NCI-H146 (cell line): ENCODE measurements around the gene CPT1C.

Experiments used
- DNase-seq: peaks from one replicate; lab custom pipeline; 2025; lab: John Stamatoyannopoulos, UW

Gene CPT1C

DNA sequence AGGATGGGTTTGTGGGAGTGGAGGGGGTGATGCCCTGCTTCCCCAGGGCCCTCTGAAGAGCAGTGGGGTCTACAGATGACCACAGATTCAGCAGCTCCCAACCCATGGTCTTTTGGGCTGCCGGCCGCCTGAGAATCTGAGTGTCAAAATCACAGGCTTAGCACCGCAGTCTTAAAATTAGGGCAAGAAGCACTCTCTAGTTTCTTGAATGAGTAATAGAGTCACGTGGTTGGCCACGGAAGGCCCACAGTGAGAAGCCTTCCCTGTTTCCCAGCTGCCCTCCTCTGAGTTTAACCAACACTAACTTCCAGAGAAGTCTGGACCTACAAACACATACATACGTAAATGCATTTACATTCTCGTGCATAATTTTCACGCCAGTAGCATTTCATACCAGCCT, 8.6 kb upstream of the CPT1C start:
- DNase-seq, result no peak

GRCh38 chr19:49683814-49684250, 7.1 kb upstream of the CPT1C start:
- DNase-seq, result no peak

DNA sequence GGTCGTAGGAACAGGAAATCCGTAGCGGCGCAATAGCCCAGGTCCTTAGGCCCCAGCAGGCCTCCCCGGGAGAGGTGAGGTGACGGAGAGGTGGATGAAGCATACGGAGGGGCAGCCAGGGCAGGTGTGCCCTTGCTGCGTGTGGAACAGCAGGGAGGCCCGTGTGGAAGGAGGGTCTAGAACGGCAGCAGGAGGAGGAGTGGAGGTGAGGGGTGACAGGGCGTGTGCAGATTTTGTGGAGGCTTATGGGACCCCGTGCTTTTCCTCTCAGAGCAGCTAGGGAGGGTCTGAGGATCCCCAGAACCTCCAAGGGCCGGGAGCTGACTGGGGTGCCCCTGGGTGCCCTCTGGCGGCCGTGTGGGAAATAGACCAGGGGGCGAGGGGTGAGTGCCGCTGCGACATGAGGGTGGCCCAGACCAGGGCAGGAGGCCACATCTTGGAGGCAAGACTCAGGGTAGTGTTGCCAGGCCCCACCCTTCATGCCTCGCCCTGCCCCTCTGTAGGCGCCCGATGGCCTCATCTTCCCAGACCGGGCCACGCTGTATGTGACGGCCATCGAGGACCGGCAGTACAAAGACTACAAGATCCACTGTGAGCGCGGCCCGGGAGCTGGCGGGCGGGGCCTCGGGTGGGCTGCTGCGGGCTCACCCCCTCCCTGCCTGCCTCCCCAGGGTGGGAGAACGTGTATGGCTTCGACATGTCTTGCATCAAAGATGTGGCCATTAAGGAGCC, 6.5 kb upstream of the CPT1C start:
- DNase-seq, result no peak

DNA sequence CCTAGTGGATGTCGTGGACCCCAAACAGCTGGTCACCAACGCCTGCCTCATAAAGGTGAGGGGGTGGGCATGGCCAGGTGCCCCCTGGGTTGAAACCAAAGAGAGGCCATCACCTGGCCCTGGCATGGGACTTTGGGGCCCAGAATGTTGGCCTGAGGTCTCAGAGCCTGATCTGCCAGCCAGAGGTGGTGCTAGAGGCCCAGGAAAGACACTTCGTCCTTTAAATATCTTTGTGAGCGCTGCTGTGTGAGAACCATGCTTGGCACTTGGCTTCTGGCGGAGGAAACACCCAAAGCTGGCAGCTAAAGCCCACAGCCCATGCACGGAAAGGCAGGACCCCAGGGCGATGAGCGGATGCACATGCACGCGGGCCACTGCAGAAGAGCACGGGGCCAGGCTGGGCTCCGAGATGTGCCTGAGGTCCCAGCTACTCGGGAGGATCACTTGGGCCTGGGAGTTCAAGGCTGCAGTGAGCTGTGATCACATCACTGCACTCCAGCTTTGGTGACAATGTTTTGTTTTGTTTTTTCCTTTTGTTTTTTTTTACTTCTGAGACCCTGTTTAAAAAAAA, 5.8 kb upstream of the CPT1C start:
- DNase-seq, result no peak

- no peak for DNase-seq
These were observed 5.0 kb upstream of the CPT1C start for GRCh38 chr19:49685845-49686332.

- no peak for DNase-seq
These were observed 4.3 kb upstream of the CPT1C start for GRCh38 chr19:49686503-49687088.

GRCh38 chr19:49687150-49687549, 3.8 kb upstream of the CPT1C start:
- DNase-seq, result no peak

GRCh38 chr19:49687566-49688316, 3.2 kb upstream of the CPT1C start:
- DNase-seq, result no peak

GRCh38 chr19:49688531-49689132, 2.3 kb upstream of the CPT1C start:
- no peak for DNase-seq

DNA sequence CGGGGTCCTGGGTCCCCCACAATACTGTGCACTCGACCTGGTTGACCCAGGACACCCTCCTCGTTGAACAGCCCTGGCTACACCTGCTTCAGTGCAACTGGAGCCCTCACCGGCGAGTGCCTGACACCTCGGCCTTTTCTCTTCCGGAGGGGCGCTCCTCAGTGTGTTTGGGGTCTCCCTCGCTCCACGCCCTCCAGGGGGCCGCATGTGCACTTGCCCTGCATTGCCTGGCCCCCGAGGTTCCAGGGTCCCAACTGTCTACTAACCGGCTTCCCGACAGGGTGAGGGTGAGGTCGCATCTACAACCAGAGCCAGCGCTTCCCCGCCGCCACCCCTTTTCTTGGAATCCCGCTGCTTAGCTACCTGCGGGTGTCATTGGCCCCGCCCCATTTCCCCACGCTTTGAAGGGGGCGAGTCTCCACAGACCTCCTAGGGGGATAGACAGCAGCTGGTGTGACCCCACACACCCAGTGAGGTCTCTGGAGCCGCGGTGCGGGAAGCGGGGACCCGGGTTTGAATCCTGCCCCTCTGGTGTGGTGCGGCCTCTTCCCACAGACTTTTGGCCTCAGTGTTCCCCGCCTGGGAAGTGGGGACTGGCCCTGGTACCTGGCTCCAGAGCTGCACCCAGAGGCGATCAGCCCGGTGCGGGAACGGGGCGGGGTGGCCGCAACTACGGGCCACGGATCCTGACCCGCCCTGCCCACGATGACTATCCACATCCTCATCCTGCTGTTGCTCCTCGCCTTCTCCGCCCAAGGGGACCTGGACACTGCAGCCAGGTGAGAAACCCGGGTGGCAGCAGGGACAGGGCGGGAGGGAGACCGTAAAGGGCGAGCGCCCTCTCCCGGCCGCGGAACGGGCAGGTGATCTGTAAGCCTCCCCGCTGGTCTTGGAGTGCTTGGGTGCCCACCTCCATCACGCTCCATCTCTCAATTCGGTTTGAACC, 1.5 kb upstream of the CPT1C start, which contains the start of gene ADM5:
Gene ADM5, plus strand, starts transcription at position 462 of the 946 bp plus-strand sequence. Its CDS starts 244 bp downstream, at position 706.
- peak; percentile 88 for DNase-seq

DNA sequence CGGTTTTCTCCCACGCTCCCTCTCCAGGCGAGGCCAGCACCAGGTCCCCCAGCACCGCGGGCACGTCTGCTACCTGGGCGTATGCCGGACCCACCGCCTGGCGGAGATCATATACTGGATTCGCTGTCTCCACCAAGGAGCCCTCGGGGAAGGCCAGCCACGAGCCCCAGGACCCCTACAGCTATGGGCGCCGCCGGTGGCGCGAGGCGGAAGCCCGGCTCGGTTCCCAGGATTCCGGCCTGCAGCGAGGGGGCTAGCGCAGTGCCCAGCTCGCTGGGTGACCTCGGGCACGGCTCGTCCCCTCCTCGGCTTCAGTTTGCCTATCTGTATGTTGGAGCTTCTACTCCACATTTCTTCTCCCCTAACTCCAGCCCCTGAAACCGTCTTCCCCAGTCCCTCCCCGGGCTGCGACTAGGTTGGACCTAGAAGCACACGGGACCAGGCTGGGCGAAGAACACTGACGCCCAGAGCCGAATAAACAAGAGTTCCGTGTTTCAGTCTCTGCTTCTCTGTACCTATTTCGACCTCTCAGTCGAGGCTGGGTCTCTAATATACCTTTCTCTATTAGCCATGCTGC, 749 bp upstream of the CPT1C start:
- DNase-seq, result peak; percentile 68

DNA sequence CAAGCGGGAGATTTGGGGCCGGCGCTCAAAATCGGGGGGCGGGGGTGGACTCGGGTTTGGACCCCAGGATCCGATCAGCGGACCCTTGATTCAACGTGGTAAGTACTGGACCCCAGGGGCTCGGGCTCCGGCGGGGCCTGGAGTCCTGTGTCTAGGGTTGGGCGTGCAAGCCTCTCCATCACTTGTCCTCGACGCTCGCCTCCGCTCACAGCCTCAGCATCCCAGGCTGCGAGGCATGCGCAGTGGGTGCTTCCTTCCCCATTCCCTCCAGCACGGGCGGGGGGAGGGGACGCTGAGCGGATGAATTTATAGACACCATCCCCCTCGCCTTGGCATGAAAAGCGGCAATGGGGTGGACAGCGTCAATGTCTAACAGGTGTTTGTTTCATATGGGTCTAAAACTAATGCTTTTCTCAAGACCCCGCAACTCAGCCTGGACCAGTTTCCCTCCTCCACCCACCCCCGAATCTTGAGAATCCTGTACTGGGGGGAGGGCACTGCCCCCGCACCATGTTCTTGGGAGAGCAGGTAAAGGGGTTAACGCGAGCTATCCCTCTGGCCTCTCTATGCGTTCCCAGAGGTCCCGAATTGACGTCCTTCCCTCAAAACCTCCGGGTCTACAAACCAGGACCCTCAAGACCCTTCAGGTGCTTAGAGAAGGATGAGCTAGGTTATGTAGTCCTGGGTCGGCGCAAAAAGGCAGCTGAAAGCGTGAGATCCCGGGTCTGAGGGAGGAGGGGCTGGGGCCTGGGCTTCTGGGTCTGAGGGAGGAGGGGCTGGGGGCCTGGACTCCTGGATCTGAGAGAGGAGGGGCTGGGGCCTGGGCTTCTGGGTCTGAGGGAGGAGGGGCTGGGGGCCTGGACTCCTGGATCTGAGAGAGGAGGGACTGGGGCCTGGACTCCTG, 579 bp downstream of the CPT1C start:
- DNase-seq, result peak; percentile 88

- DNase-seq, result no peak
These were observed 1.2 kb downstream of the CPT1C start for GRCh38 chr19:49692147-49692506.

- no peak for DNase-seq
These were observed 5.2 kb downstream of the CPT1C start for GRCh38 chr19:49696115-49696514.

DNA sequence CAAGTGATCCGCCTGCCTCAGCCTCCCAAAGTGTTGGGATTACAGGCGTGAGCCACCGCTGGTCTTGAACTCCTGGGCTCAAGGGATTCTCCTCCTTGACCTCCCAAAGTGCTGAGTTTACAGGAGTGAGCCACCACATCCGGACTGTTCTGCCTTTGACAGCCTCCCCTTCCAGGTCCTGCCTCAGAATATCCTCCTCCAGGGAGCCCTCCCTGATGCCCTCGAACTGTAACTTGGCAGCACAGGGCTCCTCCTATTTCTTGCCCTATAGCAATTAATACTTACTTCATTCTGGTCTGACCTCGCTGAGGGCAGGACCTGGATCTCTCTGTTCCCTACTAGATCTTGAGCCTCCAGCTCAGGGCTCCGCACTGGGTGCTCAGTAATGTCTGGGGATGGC, 5.9 kb downstream of the CPT1C start:
- DNase-seq, result no peak

DNA sequence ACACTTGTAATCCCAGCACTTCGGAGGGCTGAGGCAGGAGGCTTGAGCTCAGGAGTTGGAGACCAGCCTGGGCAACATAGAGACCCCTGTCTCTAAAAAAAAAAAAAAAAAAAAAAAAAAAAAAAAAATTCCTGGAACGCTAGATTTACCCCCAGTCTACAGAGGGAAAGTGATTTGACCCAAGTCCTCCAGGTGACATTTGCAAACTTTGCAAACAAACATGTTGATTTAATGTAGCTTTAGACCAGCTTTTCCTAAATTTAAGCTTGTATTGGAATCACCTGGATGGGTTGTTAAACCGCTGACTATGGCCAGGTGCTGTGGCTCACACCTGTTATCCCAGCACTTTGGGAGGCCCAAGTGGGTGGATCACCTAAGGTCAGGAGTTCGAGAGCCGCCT, 8.4 kb downstream of the CPT1C start:
- DNase-seq, result no peak

GRCh38 chr19:49700563-49700962, 9.6 kb downstream of the CPT1C start:
- no peak for DNase-seq

DNA sequence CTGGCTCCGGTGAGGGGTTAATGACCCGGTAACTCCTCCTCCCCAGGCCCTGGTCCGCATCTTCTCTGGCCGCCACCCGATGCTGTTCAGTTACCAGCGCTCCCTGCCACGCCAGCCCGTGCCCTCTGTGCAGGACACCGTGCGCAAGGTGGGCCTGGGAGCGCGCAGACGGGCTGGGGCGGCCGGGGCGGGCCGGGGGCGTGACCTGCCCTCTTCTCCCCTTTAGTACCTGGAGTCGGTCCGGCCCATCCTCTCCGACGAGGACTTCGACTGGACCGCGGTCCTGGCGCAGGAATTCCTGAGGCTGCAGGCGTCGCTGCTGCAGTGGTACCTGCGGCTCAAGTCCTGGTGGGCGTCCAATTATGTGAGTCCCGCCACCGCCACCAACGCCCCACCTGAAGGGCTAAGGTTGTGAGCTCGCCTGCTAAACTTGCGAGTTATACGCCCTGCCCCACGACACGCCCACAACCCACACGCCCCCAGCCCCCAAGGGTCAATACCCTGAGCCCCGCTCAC, 10.4 kb downstream of the CPT1C start:
- DNase-seq, result no peak

DNA sequence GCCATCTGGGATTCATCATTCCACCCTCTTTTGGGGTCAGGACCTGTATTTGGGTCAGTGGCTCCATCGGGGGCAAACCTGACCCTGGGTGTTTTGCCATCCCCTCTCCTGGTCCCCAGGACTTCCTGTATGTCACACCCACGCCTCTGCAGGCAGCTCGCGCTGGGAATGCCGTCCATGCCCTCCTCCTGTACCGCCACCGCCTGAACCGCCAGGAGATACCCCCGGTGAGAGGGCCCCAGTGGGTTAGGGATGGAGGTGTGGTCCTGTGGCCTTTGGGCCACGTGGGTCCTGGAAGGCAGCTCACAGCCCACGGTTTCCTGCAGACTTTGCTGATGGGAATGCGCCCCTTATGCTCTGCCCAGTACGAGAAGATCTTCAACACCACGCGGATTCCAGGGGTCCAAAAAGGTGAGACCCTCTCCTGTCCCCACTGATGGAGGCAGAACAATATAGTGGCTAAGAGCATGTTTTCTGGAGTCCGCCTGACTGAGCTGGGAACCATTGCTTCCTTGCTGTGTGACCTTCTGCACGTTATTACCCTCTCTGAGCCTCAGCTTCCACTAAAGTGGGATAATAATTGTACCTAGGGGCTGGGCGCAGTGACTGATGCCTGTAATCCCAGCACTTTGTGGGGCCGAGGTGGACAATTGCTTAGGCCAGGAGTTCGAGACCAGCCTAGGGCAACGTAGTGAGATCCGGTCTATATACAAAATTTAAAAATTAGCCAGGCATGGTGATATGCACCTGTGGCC, 14.1 kb downstream of the CPT1C start:
- no peak for DNase-seq
